ENCODE measurements around the gene PCSK4. TPM values are rescaled to one million over a fixed set of nuclear protein-coding genes. Genes with fewer than 3 reads are reported as not detected.

PCSK4 gene
- total and polyA plus RNA-seq, 9 of the 15 experiments (the other 6 are each of a cell fraction or from before 2014, with no cell fraction given) = 0.01 to 9.1 (median 2.1) TPM; not detected in 1

DNA sequence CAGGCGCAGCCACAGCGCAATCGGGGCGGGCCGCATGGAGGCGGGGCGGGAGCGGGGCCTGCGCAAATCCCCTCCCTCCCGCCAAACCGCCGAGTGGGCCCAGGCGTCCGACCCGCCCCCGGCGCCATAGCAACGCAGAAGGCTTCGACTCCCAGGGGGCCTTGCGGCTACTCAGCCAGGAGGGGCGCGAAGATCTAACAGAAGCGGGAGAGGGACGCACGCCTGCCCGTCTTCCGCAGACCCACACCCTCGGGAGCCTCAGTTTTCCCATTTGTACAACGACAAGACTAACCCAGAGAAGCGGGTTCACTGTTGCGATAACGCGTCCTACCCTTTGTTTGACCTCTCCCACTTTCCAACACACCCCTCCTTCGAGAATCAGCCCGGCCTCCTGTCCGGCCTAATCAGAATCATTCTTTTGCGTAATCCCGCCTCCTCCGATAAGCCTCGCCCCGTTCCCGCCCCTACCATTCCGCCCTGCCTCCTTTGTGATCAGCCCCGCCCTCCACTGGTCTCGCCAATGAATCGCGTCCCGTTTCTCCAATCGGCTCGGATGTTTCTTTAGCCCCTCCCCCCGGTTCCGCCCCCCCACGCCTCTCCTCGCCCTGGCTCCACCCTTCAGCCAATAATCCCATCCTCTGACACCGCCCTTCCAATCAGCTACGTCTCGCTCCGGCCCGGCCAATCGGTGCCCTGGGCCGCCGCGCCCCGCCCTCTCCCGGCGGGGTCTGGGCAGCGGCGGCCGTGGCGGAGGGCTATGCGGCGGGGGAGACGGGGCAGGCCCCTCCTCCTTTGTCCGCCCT lies at the start of gene PCSK4 (continued):
- no peak for TF ChIP-seq BRD4 (IDR thresholded peaks at IDR 0.05)
- 0 out of 2 replicates have a peak, but pooled peaks have one; percentile 6 for TF ChIP-seq SMAD4 (CRISPR knock-in tag; conservative IDR thresholded peaks at IDR 0.05)
- TF ChIP-seq, protein P1, sequence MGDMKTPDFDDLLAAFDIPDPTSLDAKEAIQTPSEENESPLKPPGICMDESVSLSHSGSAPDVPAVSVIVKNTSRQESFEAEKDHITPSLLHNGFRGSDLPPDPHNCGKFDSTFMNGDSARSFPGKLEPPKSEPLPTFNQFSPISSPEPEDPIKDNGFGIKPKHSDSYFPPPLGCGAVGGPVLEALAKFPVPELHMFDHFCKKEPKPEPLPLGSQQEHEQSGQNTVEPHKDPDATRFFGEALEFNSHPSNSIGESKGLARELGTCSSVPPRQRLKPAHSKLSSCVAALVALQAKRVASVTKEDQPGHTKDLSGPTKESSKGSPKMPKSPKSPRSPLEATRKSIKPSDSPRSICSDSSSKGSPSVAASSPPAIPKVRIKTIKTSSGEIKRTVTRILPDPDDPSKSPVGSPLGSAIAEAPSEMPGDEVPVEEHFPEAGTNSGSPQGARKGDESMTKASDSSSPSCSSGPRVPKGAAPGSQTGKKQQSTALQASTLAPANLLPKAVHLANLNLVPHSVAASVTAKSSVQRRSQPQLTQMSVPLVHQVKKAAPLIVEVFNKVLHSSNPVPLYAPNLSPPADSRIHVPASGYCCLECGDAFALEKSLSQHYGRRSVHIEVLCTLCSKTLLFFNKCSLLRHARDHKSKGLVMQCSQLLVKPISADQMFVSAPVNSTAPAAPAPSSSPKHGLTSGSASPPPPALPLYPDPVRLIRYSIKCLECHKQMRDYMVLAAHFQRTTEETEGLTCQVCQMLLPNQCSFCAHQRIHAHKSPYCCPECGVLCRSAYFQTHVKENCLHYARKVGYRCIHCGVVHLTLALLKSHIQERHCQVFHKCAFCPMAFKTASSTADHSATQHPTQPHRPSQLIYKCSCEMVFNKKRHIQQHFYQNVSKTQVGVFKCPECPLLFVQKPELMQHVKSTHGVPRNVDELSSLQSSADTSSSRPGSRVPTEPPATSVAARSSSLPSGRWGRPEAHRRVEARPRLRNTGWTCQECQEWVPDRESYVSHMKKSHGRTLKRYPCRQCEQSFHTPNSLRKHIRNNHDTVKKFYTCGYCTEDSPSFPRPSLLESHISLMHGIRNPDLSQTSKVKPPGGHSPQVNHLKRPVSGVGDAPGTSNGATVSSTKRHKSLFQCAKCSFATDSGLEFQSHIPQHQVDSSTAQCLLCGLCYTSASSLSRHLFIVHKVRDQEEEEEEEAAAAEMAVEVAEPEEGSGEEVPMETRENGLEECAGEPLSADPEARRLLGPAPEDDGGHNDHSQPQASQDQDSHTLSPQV (IDR thresholded peaks at IDR 0.05) = no peak
- TF ChIP-seq, protein P2, sequence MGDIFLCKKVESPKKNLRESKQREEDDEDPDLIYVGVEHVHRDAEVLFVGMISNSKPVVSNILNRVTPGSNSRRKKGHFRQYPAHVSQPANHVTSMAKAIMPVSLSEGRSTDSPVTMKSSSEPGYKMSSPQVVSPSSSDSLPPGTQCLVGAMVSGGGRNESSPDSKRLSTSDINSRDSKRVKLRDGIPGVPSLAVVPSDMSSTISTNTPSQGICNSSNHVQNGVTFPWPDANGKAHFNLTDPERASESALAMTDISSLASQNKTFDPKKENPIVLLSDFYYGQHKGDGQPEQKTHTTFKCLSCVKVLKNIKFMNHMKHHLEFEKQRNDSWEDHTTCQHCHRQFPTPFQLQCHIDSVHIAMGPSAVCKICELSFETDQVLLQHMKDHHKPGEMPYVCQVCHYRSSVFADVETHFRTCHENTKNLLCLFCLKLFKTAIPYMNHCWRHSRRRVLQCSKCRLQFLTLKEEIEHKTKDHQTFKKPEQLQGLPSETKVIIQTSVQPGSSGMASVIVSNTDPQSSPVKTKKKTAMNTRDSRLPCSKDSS (IDR thresholded peaks at IDR 0.05; ENCODE audit: low read depth, partially characterized antibody) = no peak
- peak; percentile 53; the same call in 1 of the 2 replicates for TF ChIP-seq XRCC5 (IDR thresholded peaks at IDR 0.05; ENCODE audit: low read depth, low read length)
- TF ChIP-seq TOE1 (IDR thresholded peaks at IDR 0.05; ENCODE audit: borderline replicate concordance) = peak; percentile 91
- TF ChIP-seq TOE1 (CRISPR knock-in tag; IDR thresholded peaks at IDR 0.05; ENCODE audit: borderline replicate concordance, low read depth) = no peak
- TF ChIP-seq ZNF347 (CRISPR knock-in tag; IDR thresholded peaks at IDR 0.05; ENCODE audit: low read depth) = no peak
- TF ChIP-seq RB1 (IDR thresholded peaks at IDR 0.05; ENCODE audit: low read depth) = peak; percentile 78
- TF ChIP-seq ZKSCAN3 (CRISPR knock-in tag; IDR thresholded peaks at IDR 0.05) = no peak
- TF ChIP-seq ILF3 (IDR thresholded peaks at IDR 0.05; ENCODE audit: borderline replicate concordance) = no peak
- peak; percentile 85 for TF ChIP-seq ESRRA (IDR thresholded peaks at IDR 0.05; ENCODE audit: borderline replicate concordance, low read depth)
- no peak for TF ChIP-seq ZNF695 (CRISPR knock-in tag; IDR thresholded peaks at IDR 0.05)
- no peak for TF ChIP-seq ZNF324 (CRISPR knock-in tag; IDR thresholded peaks at IDR 0.05)
- no peak for TF ChIP-seq PHTF2 (CRISPR knock-in tag; IDR thresholded peaks at IDR 0.05)
- TF ChIP-seq PTBP1 (IDR thresholded peaks at IDR 0.05; ENCODE audit: low read depth, low read length) = no peak
- peak; percentile 86 for TF ChIP-seq L3MBTL2 (IDR thresholded peaks at IDR 0.05)
- peak; percentile 0 for TF ChIP-seq POLR2B (IDR thresholded peaks at IDR 0.05; ENCODE audit: low read depth, partially characterized antibody)
- TF ChIP-seq FOXJ2 (tag; IDR thresholded peaks at IDR 0.05) = 0 out of 2 replicates have a peak, but pooled peaks have one; percentile 43
- TF ChIP-seq, protein P3, sequence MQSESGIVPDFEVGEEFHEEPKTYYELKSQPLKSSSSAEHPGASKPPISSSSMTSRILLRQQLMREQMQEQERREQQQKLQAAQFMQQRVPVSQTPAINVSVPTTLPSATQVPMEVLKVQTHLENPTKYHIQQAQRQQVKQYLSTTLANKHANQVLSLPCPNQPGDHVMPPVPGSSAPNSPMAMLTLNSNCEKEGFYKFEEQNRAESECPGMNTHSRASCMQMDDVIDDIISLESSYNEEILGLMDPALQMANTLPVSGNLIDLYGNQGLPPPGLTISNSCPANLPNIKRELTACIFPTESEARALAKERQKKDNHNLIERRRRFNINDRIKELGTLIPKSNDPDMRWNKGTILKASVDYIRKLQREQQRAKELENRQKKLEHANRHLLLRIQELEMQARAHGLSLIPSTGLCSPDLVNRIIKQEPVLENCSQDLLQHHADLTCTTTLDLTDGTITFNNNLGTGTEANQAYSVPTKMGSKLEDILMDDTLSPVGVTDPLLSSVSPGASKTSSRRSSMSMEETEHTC (IDR thresholded peaks at IDR 0.05) = no peak
